WERI-Rb-1 (cell line): Measurements from ENCODE around the gene KCNT1.
A peak's percentile ranks its signal among the peaks of the same experiment; 100 is the strongest.

ENCODE experiments used
- DNase-seq: peaks from one replicate; pipeline ENCODE4 v3.0.0-alpha.2; 2020
- H3K27ac ChIP-seq: fragments of 250-450 bp; sonication (Bioruptor Pico); 2 replicates; pipeline ENCODE4 v1.5.1; 2020; ENCODE audit warnings: mild to moderate bottlenecking, moderate library complexity
- H3K27me3 ChIP-seq: fragments of 250-450 bp; sonication (Bioruptor Pico); 2 replicates; pipeline ENCODE4 v1.5.1; 2021; ENCODE audit warnings: mild to moderate bottlenecking, low read depth, moderate library complexity; ENCODE audit not compliant: insufficient read depth, severe bottlenecking
- H3K36me3 ChIP-seq: fragments of 250-450 bp; sonication (Bioruptor Pico); 2 replicates; pipeline ENCODE4 v1.5.1; 2020; ENCODE audit warnings: mild to moderate bottlenecking, moderate library complexity
- H3K4me3 ChIP-seq: 2 replicates; pipeline ENCODE4 v1.5.1; 2011; ENCODE audit warnings: low read depth, mild to moderate bottlenecking, control low read depth, low read length
- H3K9me3 ChIP-seq: fragments of 250-450 bp; sonication (Bioruptor Pico); 2 replicates; pipeline ENCODE4 v1.5.1; 2021; ENCODE audit warnings: mild to moderate bottlenecking, moderate library complexity; ENCODE audit not compliant: severe bottlenecking
- TF ChIP-seq, protein P1 (sequence below): IDR thresholded peaks from 2 replicates; pipeline ENCODE4 v1.5.1; 2011; ENCODE audit warnings: low read depth, mild to moderate bottlenecking, control low read depth, inconsistent platforms, low read length

Gene KCNT1

GRCh38 chr9:135719472-135719871 lies 17.5 kb downstream of the KCNT1 start:
- TF ChIP-seq, protein P1, sequence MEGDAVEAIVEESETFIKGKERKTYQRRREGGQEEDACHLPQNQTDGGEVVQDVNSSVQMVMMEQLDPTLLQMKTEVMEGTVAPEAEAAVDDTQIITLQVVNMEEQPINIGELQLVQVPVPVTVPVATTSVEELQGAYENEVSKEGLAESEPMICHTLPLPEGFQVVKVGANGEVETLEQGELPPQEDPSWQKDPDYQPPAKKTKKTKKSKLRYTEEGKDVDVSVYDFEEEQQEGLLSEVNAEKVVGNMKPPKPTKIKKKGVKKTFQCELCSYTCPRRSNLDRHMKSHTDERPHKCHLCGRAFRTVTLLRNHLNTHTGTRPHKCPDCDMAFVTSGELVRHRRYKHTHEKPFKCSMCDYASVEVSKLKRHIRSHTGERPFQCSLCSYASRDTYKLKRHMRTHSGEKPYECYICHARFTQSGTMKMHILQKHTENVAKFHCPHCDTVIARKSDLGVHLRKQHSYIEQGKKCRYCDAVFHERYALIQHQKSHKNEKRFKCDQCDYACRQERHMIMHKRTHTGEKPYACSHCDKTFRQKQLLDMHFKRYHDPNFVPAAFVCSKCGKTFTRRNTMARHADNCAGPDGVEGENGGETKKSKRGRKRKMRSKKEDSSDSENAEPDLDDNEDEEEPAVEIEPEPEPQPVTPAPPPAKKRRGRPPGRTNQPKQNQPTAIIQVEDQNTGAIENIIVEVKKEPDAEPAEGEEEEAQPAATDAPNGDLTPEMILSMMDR, result no peak
- Histone ChIP-seq H3K4me3 (no peak overlapping the region), H3K27ac (no peak overlapping the region), H3K9me3 (no peaks in the 10 kb centered on the region), H3K36me3 (no peaks in the 10 kb centered on the region), H3K27me3 (peaks cover 3% of the 10 kb centered on the region)
- no peak for DNase-seq

- no peaks in the 10 kb centered on the region for H3K36me3 ChIP-seq
- no peak for DNase-seq
- no peaks in the 10 kb centered on the region for H3K9me3 ChIP-seq
- TF ChIP-seq, protein P1, result no peak
- H3K27ac ChIP-seq, result no peak overlapping the region
- H3K27me3 ChIP-seq, result no peaks in the 10 kb centered on the region
- H3K4me3 ChIP-seq, result no peak overlapping the region
These were observed 20.4 kb downstream of the KCNT1 start for GRCh38 chr9:135722365-135722764.

- H3K36me3 ChIP-seq, result no peaks in the 10 kb centered on the region
- no peaks in the 10 kb centered on the region for H3K9me3 ChIP-seq
- no peak overlapping the region for H3K4me3 ChIP-seq
- no peak overlapping the region for H3K27ac ChIP-seq
- TF ChIP-seq, protein P1, result no peak
- DNase-seq, result no peak
- H3K27me3 ChIP-seq, result no peaks in the 10 kb centered on the region
These were observed 22.3 kb downstream of the KCNT1 start for GRCh38 chr9:135724186-135724787.

- DNase-seq, result no peak
- no peaks in the 10 kb centered on the region for H3K27me3 ChIP-seq
- H3K36me3 ChIP-seq, result no peaks in the 10 kb centered on the region
- H3K9me3 ChIP-seq, result no peaks in the 10 kb centered on the region
- TF ChIP-seq, protein P1, result peak; percentile 50
- H3K27ac ChIP-seq, result no peak overlapping the region
- no peak overlapping the region for H3K4me3 ChIP-seq
These were observed 24.3 kb downstream of the KCNT1 start for GRCh38 chr9:135726138-135726853.

- peaks cover 4% of the 10 kb centered on the region for H3K9me3 ChIP-seq
- no peak overlapping the region for H3K27ac ChIP-seq
- TF ChIP-seq, protein P1, result no peak
- H3K27me3 ChIP-seq, result no peaks in the 10 kb centered on the region
- DNase-seq, result no peak
- no peaks in the 10 kb centered on the region for H3K36me3 ChIP-seq
- no peak overlapping the region for H3K4me3 ChIP-seq
These were observed 25.4 kb downstream of the KCNT1 start for GRCh38 chr9:135727257-135727875.
